HG03175 (cell line): ENCODE measurements around the gene GTF2A1.

Experiments
- ATAC-seq: cut with Tn5 transposase; IDR thresholded peaks from one replicate; pipeline ENCODE4 v1.9.1; 2021; ENCODE audit warnings: mild to moderate bottlenecking, moderate library complexity; ENCODE audit not compliant: unreplicated experiment

GTF2A1 gene

GRCh38 chr14:81143793-81144192, 77.0 kb downstream of the GTF2A1 start:
- ATAC-seq = no peak

GRCh38 chr14:81141426-81141825, 79.3 kb downstream of the GTF2A1 start:
- ATAC-seq = no peak

- ATAC-seq = no peak
Measured at GRCh38 chr14:81138429-81138828, 82.3 kb downstream of the GTF2A1 start.

- ATAC-seq = no peak
Measured at GRCh38 chr14:81137316-81137715, 83.4 kb downstream of the GTF2A1 start.

- ATAC-seq = no peak
Measured at GRCh38 chr14:81133400-81133799, 87.4 kb downstream of the GTF2A1 start.

- no peak for ATAC-seq
Measured at GRCh38 chr14:81132468-81132867, 88.3 kb downstream of the GTF2A1 start.

- ATAC-seq = no peak
Measured at GRCh38 chr14:81129242-81129641, 91.5 kb downstream of the GTF2A1 start.

- no peak for ATAC-seq
Measured at GRCh38 chr14:81127785-81128184, 93.0 kb downstream of the GTF2A1 start.

GRCh38 chr14:81125536-81125935, 95.2 kb downstream of the GTF2A1 start:
- no peak for ATAC-seq
